Measurements from ENCODE around the gene SIN3A.

Gene SIN3A

DNA sequence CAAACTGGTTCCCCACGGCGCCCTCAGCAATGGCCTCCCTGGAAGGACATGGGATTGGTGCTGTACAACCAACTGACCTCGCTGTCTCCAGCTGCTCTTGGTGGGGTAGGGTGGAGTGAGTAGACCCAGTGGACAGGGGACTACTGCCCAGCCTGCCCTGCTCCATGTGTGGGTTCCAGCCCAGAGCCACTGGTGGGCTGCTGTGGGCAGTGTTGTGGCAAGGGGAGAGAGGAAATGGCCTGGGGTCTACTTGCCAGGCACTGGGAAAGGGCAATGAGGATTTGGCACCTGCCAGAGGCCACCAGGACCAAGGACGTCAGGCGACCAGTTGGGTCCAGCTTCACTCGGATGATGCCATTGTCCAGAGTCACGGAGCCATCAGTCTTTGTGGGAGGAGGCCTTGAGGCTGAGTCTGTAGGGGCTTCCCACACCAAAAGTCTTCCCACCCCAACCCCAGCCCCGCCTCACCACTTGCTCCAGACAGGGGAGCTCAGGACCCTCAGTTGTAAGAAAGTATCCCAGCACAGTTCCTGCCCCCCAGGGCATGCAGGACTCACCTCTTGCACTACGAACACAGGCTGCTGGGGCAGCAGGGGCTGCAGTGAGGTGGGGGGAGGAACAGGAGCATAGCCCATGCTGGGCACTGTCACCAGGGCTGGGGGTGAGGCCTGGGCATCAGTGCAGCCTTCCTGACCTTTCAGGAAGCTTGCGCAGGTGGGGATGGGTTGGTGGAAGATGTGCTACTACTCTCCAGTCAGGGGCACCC, 92.5 kb downstream of the SIN3A start:
- Histone ChIP-seq H3K9me3 (ENCODE audit: control insufficient read depth, low read length) (no peaks in the 10 kb centered on the region), H3K4me3 (ENCODE audit: insufficient read depth, low read depth, low read length) (no peak overlapping the region), H3K36me3 (ENCODE audit: control insufficient read depth, insufficient read depth, low read length) (peaks cover 9% of the 10 kb centered on the region), H3K4me1 (ENCODE audit: control insufficient read depth, insufficient read depth, low read length) (no peaks in the 10 kb centered on the region), H3K27me3 (ENCODE audit: control insufficient read depth, insufficient read depth, low read length, poor library complexity, severe bottlenecking) (no peaks in the 10 kb centered on the region), H3K27ac (ENCODE audit: insufficient read depth, low read depth, low read length, poor library complexity, severe bottlenecking) (no peak overlapping the region)
- 94 to 96% methylated on average over 10 of the region's 10 CpGs for WGBS, 2 experiments

DNA sequence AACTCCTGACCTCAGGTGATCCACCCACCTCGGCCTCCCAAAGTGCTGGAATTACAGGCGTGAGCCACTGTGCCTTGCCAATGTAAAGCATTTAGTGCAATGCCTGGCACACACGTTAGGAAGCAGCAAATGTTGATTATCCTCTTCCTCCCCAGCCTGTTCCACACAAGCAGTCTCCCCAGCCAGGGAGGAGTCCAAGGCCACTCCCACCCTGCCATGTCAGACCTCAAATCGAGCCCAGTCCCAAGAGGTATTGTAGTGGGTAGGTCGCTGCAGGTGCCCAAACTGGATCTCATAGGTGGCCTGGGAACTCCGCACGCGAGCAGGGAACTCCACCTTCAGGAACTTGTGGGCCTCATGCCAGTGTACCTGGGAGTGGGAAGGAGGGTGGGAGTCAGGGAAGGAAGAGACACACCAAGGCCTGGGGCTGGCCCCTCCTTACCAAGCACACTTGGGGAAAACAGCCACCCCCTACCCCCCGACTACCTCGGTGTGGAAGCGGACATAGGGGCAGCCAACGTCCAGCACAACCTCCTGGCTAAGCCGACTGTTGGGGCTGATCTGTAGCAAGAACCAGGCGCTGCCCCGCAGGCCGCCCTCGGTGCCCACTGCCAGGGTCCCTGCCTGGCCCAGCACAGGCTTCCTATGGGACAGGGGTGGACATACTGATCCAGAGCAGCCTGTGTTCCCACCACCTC, 93.4 kb downstream of the SIN3A start:
- WGBS, 2 experiments = 90% methylated on average over 17 of the region's 17 CpGs

DNA sequence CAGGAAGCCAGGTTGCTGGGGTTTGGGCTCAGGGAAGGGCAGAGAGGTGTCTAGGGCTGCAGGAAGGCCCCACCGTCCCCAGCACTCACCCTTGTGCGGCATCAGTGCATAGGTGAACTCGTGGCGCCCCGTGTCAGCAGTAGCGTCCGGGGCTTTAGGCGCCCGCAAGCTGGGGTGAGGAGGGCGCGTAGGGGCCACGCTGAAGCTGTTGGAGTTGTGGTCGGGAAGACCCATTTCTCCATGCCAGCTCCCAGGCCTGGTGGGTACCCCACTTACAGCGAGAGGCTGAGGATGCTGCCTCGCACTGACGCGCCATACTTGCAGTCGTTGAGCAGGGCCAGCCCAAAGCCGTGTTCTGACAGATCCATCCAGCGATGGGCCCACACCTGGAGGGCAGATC, 95.0 kb downstream of the SIN3A start:
- Histone ChIP-seq H3K27ac (ENCODE audit: insufficient read depth, low read depth, low read length, poor library complexity, severe bottlenecking) (no peak overlapping the region), H3K4me1 (ENCODE audit: control insufficient read depth, insufficient read depth, low read length) (no peaks in the 10 kb centered on the region), H3K9me3 (ENCODE audit: control insufficient read depth, low read length) (no peaks in the 10 kb centered on the region), H3K36me3 (ENCODE audit: control insufficient read depth, insufficient read depth, low read length) (peaks cover 9% of the 10 kb centered on the region), H3K4me3 (ENCODE audit: insufficient read depth, low read depth, low read length) (no peak overlapping the region), H3K27me3 (ENCODE audit: control insufficient read depth, insufficient read depth, low read length, poor library complexity, severe bottlenecking) (no peaks in the 10 kb centered on the region)
- WGBS, 2 experiments = 96 to 97% methylated on average over 20 of the region's 20 CpGs

More for the DNA sequence above, 93.4 kb downstream of the SIN3A start:
- Histone ChIP-seq H3K9me3 (ENCODE audit: control insufficient read depth, low read length) (no peaks in the 10 kb centered on the region), H3K4me3 (ENCODE audit: insufficient read depth, low read depth, low read length) (no peak overlapping the region), H3K27me3 (ENCODE audit: control insufficient read depth, insufficient read depth, low read length, poor library complexity, severe bottlenecking) (no peaks in the 10 kb centered on the region), H3K4me1 (ENCODE audit: control insufficient read depth, insufficient read depth, low read length) (no peaks in the 10 kb centered on the region), H3K27ac (ENCODE audit: insufficient read depth, low read depth, low read length, poor library complexity, severe bottlenecking) (no peak overlapping the region), H3K36me3 (ENCODE audit: control insufficient read depth, insufficient read depth, low read length) (peaks cover 9% of the 10 kb centered on the region)

DNA sequence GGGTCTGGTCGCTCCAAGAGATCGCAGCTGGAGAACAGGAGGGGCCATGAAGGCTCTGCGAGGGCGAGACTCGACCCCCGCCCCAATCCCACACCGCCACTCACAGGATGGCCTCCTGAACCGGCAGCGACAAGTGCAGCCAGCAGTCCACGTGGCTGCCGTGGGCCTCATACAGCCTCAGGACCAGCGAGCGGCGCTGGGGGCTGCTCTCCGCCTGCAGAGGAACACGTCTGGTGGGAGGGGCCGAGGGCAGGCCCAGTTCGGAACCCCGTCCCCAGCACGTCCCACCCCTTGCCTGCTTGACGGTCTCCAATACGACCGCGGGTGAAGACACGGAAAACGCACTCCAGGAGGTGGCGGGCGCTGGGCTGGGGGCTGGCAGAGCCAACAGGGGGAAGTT, 95.5 kb downstream of the SIN3A start:
- Histone ChIP-seq H3K9me3 (ENCODE audit: control insufficient read depth, low read length) (no peaks in the 10 kb centered on the region), H3K27me3 (ENCODE audit: control insufficient read depth, insufficient read depth, low read length, poor library complexity, severe bottlenecking) (no peaks in the 10 kb centered on the region), H3K36me3 (ENCODE audit: control insufficient read depth, insufficient read depth, low read length) (peaks cover 9% of the 10 kb centered on the region), H3K4me3 (ENCODE audit: insufficient read depth, low read depth, low read length) (no peak overlapping the region), H3K27ac (ENCODE audit: insufficient read depth, low read depth, low read length, poor library complexity, severe bottlenecking) (no peak overlapping the region), H3K4me1 (ENCODE audit: control insufficient read depth, insufficient read depth, low read length) (no peaks in the 10 kb centered on the region)
- WGBS, 2 experiments = 92 to 94% methylated on average over 28 of the region's 28 CpGs

DNA sequence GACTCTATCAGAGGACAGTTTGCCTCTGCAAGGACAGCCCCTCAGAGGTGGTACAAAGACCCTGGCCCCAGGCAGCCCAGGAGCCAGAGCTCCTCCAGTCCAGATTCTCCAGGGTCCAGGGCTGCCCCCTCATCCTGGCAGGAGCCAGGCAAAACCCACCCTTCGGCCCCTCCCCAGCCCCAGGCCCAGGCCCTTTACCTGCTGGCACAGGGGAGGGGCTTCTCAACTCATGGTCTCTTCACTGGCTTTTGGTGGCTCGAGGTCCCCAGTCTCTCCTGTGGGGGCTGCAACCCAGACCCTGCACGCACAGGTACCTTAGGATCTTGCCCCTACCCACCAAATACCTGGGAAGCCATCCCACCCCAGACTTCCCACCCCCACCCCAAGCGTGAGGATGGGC, 96.1 kb downstream of the SIN3A start:
- Histone ChIP-seq H3K27ac (ENCODE audit: insufficient read depth, low read depth, low read length, poor library complexity, severe bottlenecking) (no peak overlapping the region), H3K36me3 (ENCODE audit: control insufficient read depth, insufficient read depth, low read length) (peaks cover 9% of the 10 kb centered on the region), H3K4me1 (ENCODE audit: control insufficient read depth, insufficient read depth, low read length) (no peaks in the 10 kb centered on the region), H3K27me3 (ENCODE audit: control insufficient read depth, insufficient read depth, low read length, poor library complexity, severe bottlenecking) (no peaks in the 10 kb centered on the region), H3K9me3 (ENCODE audit: control insufficient read depth, low read length) (no peaks in the 10 kb centered on the region), H3K4me3 (ENCODE audit: insufficient read depth, low read depth, low read length) (no peak overlapping the region)
- WGBS, 2 experiments = 91 to 94% methylated on average over 4 of the region's 4 CpGs

DNA sequence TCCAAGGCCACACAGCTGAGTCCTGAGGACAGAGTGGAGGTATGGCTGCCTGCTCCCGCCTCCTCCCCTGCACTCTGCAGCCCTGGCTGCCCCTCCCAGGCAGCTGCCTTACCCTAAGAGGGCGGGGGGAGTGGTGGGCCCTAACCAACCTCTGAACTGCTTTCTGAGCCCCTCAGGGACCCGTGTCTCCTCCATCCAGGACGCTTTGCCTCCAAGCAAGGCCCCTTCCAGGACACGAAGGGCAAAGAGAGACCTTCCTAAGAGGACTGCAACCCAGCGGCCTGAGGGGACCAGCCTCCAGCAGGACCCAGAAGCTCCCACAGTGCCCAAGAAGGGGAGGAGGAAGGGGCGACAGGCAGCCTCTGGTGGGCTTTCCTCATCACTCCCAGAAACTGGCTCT, 97.0 kb downstream of the SIN3A start:
- Histone ChIP-seq H3K9me3 (ENCODE audit: control insufficient read depth, low read length) (no peaks in the 10 kb centered on the region), H3K27me3 (ENCODE audit: control insufficient read depth, insufficient read depth, low read length, poor library complexity, severe bottlenecking) (peaks cover 3% of the 10 kb centered on the region), H3K36me3 (ENCODE audit: control insufficient read depth, insufficient read depth, low read length) (peaks cover 9% of the 10 kb centered on the region), H3K4me3 (ENCODE audit: insufficient read depth, low read depth, low read length) (no peak overlapping the region), H3K27ac (ENCODE audit: insufficient read depth, low read depth, low read length, poor library complexity, severe bottlenecking) (no peak overlapping the region), H3K4me1 (ENCODE audit: control insufficient read depth, insufficient read depth, low read length) (no peaks in the 10 kb centered on the region)
- 88 to 89% methylated on average over 7 of the region's 7 CpGs for WGBS, 2 experiments

DNA sequence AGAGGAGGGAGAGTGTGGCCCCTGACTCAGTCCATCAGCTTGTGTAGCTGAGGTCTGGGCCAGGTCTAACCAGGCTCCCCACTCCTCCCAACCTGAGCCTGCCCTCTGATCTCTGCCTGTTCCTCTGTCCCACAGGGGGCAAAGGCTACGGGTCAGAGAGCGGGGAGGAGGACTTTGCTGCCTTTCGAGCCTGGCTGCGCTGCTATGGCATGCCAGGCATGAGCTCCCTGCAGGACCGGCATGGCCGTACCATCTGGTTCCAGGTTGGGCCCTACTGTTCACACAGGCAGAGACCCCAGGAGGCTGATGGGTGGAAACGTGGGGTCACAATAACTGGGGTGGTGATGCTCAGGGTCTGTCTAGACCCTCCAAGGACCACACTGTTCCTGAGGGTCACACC, 97.9 kb downstream of the SIN3A start:
- Histone ChIP-seq H3K36me3 (ENCODE audit: control insufficient read depth, insufficient read depth, low read length) (peaks cover 9% of the 10 kb centered on the region), H3K9me3 (ENCODE audit: control insufficient read depth, low read length) (no peaks in the 10 kb centered on the region), H3K27me3 (ENCODE audit: control insufficient read depth, insufficient read depth, low read length, poor library complexity, severe bottlenecking) (peaks cover 12% of the 10 kb centered on the region), H3K4me3 (ENCODE audit: insufficient read depth, low read depth, low read length) (no peak overlapping the region), H3K4me1 (ENCODE audit: control insufficient read depth, insufficient read depth, low read length) (peaks cover 2% of the 10 kb centered on the region), H3K27ac (ENCODE audit: insufficient read depth, low read depth, low read length, poor library complexity, severe bottlenecking) (no peak overlapping the region)
- WGBS, 2 experiments = 89 to 92% methylated on average over 7 of the region's 7 CpGs

DNA sequence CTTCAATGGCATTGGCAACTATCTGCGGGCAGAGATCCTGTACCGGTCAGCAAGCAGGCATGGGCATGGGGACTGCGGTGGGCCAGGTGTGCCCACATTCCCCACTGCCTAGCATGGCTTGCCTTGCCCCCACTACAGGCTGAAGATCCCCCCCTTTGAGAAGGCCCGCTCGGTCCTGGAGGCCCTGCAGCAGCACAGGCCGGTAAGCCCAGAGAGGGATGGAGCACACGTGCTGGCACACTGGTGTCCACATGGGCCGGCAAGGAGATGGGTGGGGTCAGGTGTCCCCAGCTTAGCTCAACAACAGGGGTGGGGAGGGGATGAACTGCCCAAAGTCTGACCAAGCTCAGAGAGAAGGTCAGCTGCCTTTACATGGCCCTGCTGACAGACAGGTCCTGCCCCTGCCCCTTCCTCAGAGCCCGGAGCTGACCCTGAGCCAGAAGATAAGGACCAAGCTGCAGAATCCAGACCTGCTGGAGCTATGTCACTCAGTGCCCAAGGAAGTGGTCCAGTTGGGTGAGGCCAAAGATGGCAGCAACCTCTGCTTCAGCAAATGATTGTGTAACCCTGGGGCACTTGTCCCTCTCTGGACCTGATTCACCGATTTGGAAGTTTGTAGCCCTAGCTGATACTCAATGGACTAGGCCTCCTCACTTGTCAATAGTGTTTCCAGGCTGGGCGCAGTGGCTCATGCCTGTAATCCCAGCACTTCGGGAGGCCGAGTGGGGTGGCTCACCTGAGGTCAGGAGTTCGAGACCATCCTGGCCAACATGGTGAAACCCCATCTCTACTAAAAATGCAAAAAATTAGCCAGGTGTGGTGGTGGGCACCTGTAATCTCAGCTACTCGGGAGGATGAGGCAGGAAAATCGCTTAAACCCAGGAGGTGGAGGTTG, 99.1 kb downstream of the SIN3A start:
- Histone ChIP-seq H3K36me3 (ENCODE audit: control insufficient read depth, insufficient read depth, low read length) (peaks cover 5% of the 10 kb centered on the region), H3K4me3 (ENCODE audit: insufficient read depth, low read depth, low read length) (no peak overlapping the region), H3K27me3 (ENCODE audit: control insufficient read depth, insufficient read depth, low read length, poor library complexity, severe bottlenecking) (peaks cover 24% of the 10 kb centered on the region), H3K27ac (ENCODE audit: insufficient read depth, low read depth, low read length, poor library complexity, severe bottlenecking) (no peak overlapping the region), H3K4me1 (ENCODE audit: control insufficient read depth, insufficient read depth, low read length) (peaks cover 7% of the 10 kb centered on the region), H3K9me3 (ENCODE audit: control insufficient read depth, low read length) (no peaks in the 10 kb centered on the region)
- WGBS, 2 experiments = 96% methylated on average over 16 of the region's 16 CpGs

DNA sequence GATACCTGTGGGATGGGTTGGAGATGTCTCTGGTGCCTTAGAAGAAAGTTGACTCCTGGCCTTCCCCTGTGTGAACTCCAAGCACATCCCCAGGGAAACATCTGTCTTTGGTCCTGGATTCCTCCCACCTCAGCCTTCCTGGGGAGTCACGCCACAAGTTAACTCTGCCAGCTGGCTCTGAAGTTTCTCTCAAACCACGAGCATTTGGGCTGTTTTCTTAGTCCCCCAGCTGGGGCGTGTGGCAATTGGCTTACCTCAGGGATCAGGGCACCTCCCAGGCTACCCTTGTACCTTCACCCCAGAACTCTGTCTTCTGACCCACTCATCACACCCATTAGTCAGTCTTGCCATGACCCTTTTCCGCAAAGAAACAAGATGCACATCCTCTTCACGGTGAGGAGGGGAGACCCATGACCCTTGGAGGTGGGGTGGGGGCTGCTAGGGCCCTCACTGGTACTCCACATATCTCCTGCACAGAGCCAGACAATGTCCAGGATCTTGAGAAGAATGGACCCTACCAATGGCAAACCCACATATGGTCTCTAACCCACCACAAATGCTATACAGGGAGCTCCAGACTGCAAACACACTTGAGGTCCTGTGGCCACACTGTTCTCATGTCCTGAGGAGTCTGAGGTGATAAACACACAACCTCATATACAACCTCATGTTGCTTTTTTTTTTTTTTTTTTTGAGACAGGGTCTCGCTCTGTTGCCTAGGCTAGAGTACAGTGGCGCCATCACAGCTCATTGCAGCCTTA, 100.7 kb downstream of the SIN3A start:
- Histone ChIP-seq H3K4me1 (ENCODE audit: control insufficient read depth, insufficient read depth, low read length) (peaks cover 7% of the 10 kb centered on the region), H3K27ac (ENCODE audit: insufficient read depth, low read depth, low read length, poor library complexity, severe bottlenecking) (no peak overlapping the region), H3K4me3 (ENCODE audit: insufficient read depth, low read depth, low read length) (no peak overlapping the region), H3K36me3 (ENCODE audit: control insufficient read depth, insufficient read depth, low read length) (no peaks in the 10 kb centered on the region), H3K27me3 (ENCODE audit: control insufficient read depth, insufficient read depth, low read length, poor library complexity, severe bottlenecking) (peaks cover 40% of the 10 kb centered on the region), H3K9me3 (ENCODE audit: control insufficient read depth, low read length) (no peaks in the 10 kb centered on the region)
- 88 to 93% methylated on average over 7 of the region's 7 CpGs for WGBS, 2 experiments

Measured in ectodermal cell (in vitro differentiated cells).